ENCODE data around the gene ITPA.

Gene ITPA

GRCh38 chr20:3242172-3242692, 32.9 kb downstream of the ITPA start:
- Histone ChIP-seq H3K27ac (ENCODE audit: low read depth, low read length) (no peak overlapping the region), H3K9me3 (ENCODE audit: insufficient read depth, low read depth, low read length) (no peaks in the 10 kb centered on the region), H3K27me3 (ENCODE audit: insufficient read depth, low read length) (peaks cover 54% of the 10 kb centered on the region), H3K9ac (ENCODE audit: low read depth, low read length) (no peak overlapping the region), H3K4me1 (ENCODE audit: insufficient read depth, low read length) (no peaks in the 10 kb centered on the region), H3K4me3 (ENCODE audit: low read length) (no peak overlapping the region), H3K36me3 (ENCODE audit: insufficient read depth, low read length) (no peaks in the 10 kb centered on the region)
- WGBS, result 85% methylated on average over 6 of the region's 6 CpGs

GRCh38 chr20:3243718-3244358, 34.5 kb downstream of the ITPA start:
- Histone ChIP-seq H3K27me3 (ENCODE audit: insufficient read depth, low read length) (peaks cover 53% of the 10 kb centered on the region), H3K9me3 (ENCODE audit: insufficient read depth, low read depth, low read length) (no peaks in the 10 kb centered on the region), H3K9ac (ENCODE audit: low read depth, low read length) (no peak overlapping the region), H3K27ac (ENCODE audit: low read depth, low read length) (no peak overlapping the region), H3K36me3 (ENCODE audit: insufficient read depth, low read length) (no peaks in the 10 kb centered on the region), H3K4me3 (ENCODE audit: low read length) (no peak overlapping the region), H3K4me1 (ENCODE audit: insufficient read depth, low read length) (no peaks in the 10 kb centered on the region)
- 89% methylated on average over 11 of the region's 11 CpGs for WGBS

- H3K4me3 ChIP-seq (ENCODE audit: low read length), result no peak overlapping the region
- H3K36me3 ChIP-seq (ENCODE audit: insufficient read depth, low read length), result no peaks in the 10 kb centered on the region
- no peaks in the 10 kb centered on the region for H3K4me1 ChIP-seq (ENCODE audit: insufficient read depth, low read length)
- no peaks in the 10 kb centered on the region for H3K9me3 ChIP-seq (ENCODE audit: insufficient read depth, low read depth, low read length)
- no peak overlapping the region for H3K9ac ChIP-seq (ENCODE audit: low read depth, low read length)
- WGBS, result 85% methylated on average over 1 of the region's 1 CpG
- H3K27me3 ChIP-seq (ENCODE audit: insufficient read depth, low read length), result peaks cover 53% of the 10 kb centered on the region
- H3K27ac ChIP-seq (ENCODE audit: low read depth, low read length), result no peak overlapping the region
These were observed 35.3 kb downstream of the ITPA start for GRCh38 chr20:3244613-3245012.

GRCh38 chr20:3245156-3245555, 35.9 kb downstream of the ITPA start:
- Histone ChIP-seq H3K9ac (ENCODE audit: low read depth, low read length) (no peak overlapping the region), H3K4me1 (ENCODE audit: insufficient read depth, low read length) (no peaks in the 10 kb centered on the region), H3K4me3 (ENCODE audit: low read length) (no peak overlapping the region), H3K27me3 (ENCODE audit: insufficient read depth, low read length) (peaks cover 51% of the 10 kb centered on the region), H3K36me3 (ENCODE audit: insufficient read depth, low read length) (no peaks in the 10 kb centered on the region), H3K9me3 (ENCODE audit: insufficient read depth, low read depth, low read length) (no peaks in the 10 kb centered on the region), H3K27ac (ENCODE audit: low read depth, low read length) (no peak overlapping the region)
- 90% methylated on average over 2 of the region's 2 CpGs for WGBS

GRCh38 chr20:3245711-3246110, 36.4 kb downstream of the ITPA start:
- Histone ChIP-seq H3K4me1 (ENCODE audit: insufficient read depth, low read length) (no peaks in the 10 kb centered on the region), H3K9me3 (ENCODE audit: insufficient read depth, low read depth, low read length) (no peaks in the 10 kb centered on the region), H3K9ac (ENCODE audit: low read depth, low read length) (no peak overlapping the region), H3K4me3 (ENCODE audit: low read length) (no peak overlapping the region), H3K27me3 (ENCODE audit: insufficient read depth, low read length) (peaks cover 45% of the 10 kb centered on the region), H3K27ac (ENCODE audit: low read depth, low read length) (no peak overlapping the region), H3K36me3 (ENCODE audit: insufficient read depth, low read length) (no peaks in the 10 kb centered on the region)
- WGBS, result 48% methylated on average over 4 of the region's 4 CpGs

- peaks cover 36% of the 10 kb centered on the region for H3K27me3 ChIP-seq (ENCODE audit: insufficient read depth, low read length)
- H3K4me1 ChIP-seq (ENCODE audit: insufficient read depth, low read length), result no peaks in the 10 kb centered on the region
- no peak overlapping the region for H3K4me3 ChIP-seq (ENCODE audit: low read length)
- no peaks in the 10 kb centered on the region for H3K36me3 ChIP-seq (ENCODE audit: insufficient read depth, low read length)
- H3K9ac ChIP-seq (ENCODE audit: low read depth, low read length), result no peak overlapping the region
- no peak overlapping the region for H3K27ac ChIP-seq (ENCODE audit: low read depth, low read length)
- 93% methylated on average over 1 of the region's 1 CpG for WGBS
- H3K9me3 ChIP-seq (ENCODE audit: insufficient read depth, low read depth, low read length), result no peaks in the 10 kb centered on the region
These were observed 37.4 kb downstream of the ITPA start for GRCh38 chr20:3246682-3247081.

- H3K4me1 ChIP-seq (ENCODE audit: insufficient read depth, low read length), result no peaks in the 10 kb centered on the region
- no peaks in the 10 kb centered on the region for H3K9me3 ChIP-seq (ENCODE audit: insufficient read depth, low read depth, low read length)
- peaks cover 26% of the 10 kb centered on the region for H3K27me3 ChIP-seq (ENCODE audit: insufficient read depth, low read length)
- no peak overlapping the region for H3K9ac ChIP-seq (ENCODE audit: low read depth, low read length)
- no peak overlapping the region for H3K4me3 ChIP-seq (ENCODE audit: low read length)
- no peak overlapping the region for H3K27ac ChIP-seq (ENCODE audit: low read depth, low read length)
- WGBS, result 78% methylated on average over 4 of the region's 4 CpGs
- 0 out of 2 replicates have a peak, but pooled peaks cover under 1% of the 10 kb centered on the region for H3K36me3 ChIP-seq (ENCODE audit: insufficient read depth, low read length)
These were observed 38.3 kb downstream of the ITPA start for GRCh38 chr20:3247638-3248037.

GRCh38 chr20:3248167-3248992, 39.1 kb downstream of the ITPA start:
- 0 out of 2 replicates have a peak, but pooled peaks cover 2% of the 10 kb centered on the region for H3K36me3 ChIP-seq (ENCODE audit: insufficient read depth, low read length)
- no peaks in the 10 kb centered on the region for H3K9me3 ChIP-seq (ENCODE audit: insufficient read depth, low read depth, low read length)
- H3K4me3 ChIP-seq (ENCODE audit: low read length), result peak overlapping the region; percentile 50
- no peak overlapping the region for H3K27ac ChIP-seq (ENCODE audit: low read depth, low read length)
- H3K27me3 ChIP-seq (ENCODE audit: insufficient read depth, low read length), result peaks cover 26% of the 10 kb centered on the region
- 8% methylated on average over 53 of the region's 53 CpGs for WGBS
- H3K4me1 ChIP-seq (ENCODE audit: insufficient read depth, low read length), result no peaks in the 10 kb centered on the region
- H3K9ac ChIP-seq (ENCODE audit: low read depth, low read length), result no peak overlapping the region

- 12% methylated on average over 16 of the region's 18 CpGs for WGBS
- no peaks in the 10 kb centered on the region for H3K9me3 ChIP-seq (ENCODE audit: insufficient read depth, low read depth, low read length)
- H3K27me3 ChIP-seq (ENCODE audit: insufficient read depth, low read length), result peaks cover 26% of the 10 kb centered on the region
- 0 out of 2 replicates have a peak, but pooled peaks cover 2% of the 10 kb centered on the region for H3K36me3 ChIP-seq (ENCODE audit: insufficient read depth, low read length)
- H3K4me3 ChIP-seq (ENCODE audit: low read length), result peak overlapping the region; percentile 50
- no peak overlapping the region for H3K9ac ChIP-seq (ENCODE audit: low read depth, low read length)
- no peak overlapping the region for H3K27ac ChIP-seq (ENCODE audit: low read depth, low read length)
- H3K4me1 ChIP-seq (ENCODE audit: insufficient read depth, low read length), result no peaks in the 10 kb centered on the region
These were observed 39.7 kb downstream of the ITPA start for GRCh38 chr20:3248993-3249347.

- WGBS, result 24% methylated on average over 10 of the region's 10 CpGs
- no peaks in the 10 kb centered on the region for H3K4me1 ChIP-seq (ENCODE audit: insufficient read depth, low read length)
- H3K27me3 ChIP-seq (ENCODE audit: insufficient read depth, low read length), result peaks cover 26% of the 10 kb centered on the region
These were observed 40.8 kb downstream of the ITPA start for GRCh38 chr20:3250091-3250504.

GRCh38 chr20:3251806-3252205, 42.5 kb downstream of the ITPA start:
- no peak overlapping the region for H3K9ac ChIP-seq (ENCODE audit: low read depth, low read length)
- H3K27me3 ChIP-seq (ENCODE audit: insufficient read depth, low read length), result peaks cover 26% of the 10 kb centered on the region
- H3K4me1 ChIP-seq (ENCODE audit: insufficient read depth, low read length), result no peaks in the 10 kb centered on the region
- no peaks in the 10 kb centered on the region for H3K9me3 ChIP-seq (ENCODE audit: insufficient read depth, low read depth, low read length)
- H3K36me3 ChIP-seq (ENCODE audit: insufficient read depth, low read length), result 0 out of 2 replicates have a peak, but pooled peaks cover 2% of the 10 kb centered on the region
- no peak overlapping the region for H3K4me3 ChIP-seq (ENCODE audit: low read length)
- no peak overlapping the region for H3K27ac ChIP-seq (ENCODE audit: low read depth, low read length)
- WGBS, result 92% methylated on average over 8 of the region's 8 CpGs

More at GRCh38 chr20:3250091-3250504, 40.8 kb downstream of the ITPA start:
- no peak overlapping the region for H3K27ac ChIP-seq (ENCODE audit: low read depth, low read length)
- no peak overlapping the region for H3K9ac ChIP-seq (ENCODE audit: low read depth, low read length)
- no peaks in the 10 kb centered on the region for H3K9me3 ChIP-seq (ENCODE audit: insufficient read depth, low read depth, low read length)
- H3K4me3 ChIP-seq (ENCODE audit: low read length), result no peak overlapping the region
- 0 out of 2 replicates have a peak, but pooled peaks cover 2% of the 10 kb centered on the region for H3K36me3 ChIP-seq (ENCODE audit: insufficient read depth, low read length)
